Measurements from ENCODE around the gene B3GAT1.

GRCh38 chr11:134445601-134446325 is 33.7 kb upstream of the B3GAT1 start:
- no peak for TF ChIP-seq CTCF (IDR thresholded peaks at IDR 0.05; ENCODE audit: low read depth, low read length)
- TF ChIP-seq EZH2phosphoT487 (IDR thresholded peaks at IDR 0.05; ENCODE audit: low read depth): no peak

Data from OCI-LY3 (cell line).